Measurements from ENCODE around the gene SIDT1.

Gene SIDT1

GRCh38 chr3:113531826-113532697 is at the start of gene SIDT1:
TSS of gene SIDT1 (plus strand) at chr3:113532555. CDS start at chr3:113533022, 467 bp downstream.
- DNase-seq, result no peak

GRCh38 chr3:113485161-113485609 is 47.2 kb upstream of the SIDT1 start:
- no peak for DNase-seq

GRCh38 chr3:113495035-113495434 is 37.3 kb upstream of the SIDT1 start:
- no peak for DNase-seq

GRCh38 chr3:113496924-113497323 is 35.4 kb upstream of the SIDT1 start:
- DNase-seq, result no peak

- DNase-seq, result no peak
These were observed 33.9 kb upstream of the SIDT1 start for GRCh38 chr3:113498221-113499005.

GRCh38 chr3:113499081-113499480 is 33.3 kb upstream of the SIDT1 start:
- DNase-seq, result no peak

GRCh38 chr3:113501597-113501996 is 30.8 kb upstream of the SIDT1 start:
- no peak for DNase-seq

GRCh38 chr3:113505867-113506266 is 26.5 kb upstream of the SIDT1 start:
- no peak for DNase-seq

- DNase-seq, result no peak
These were observed 24.8 kb upstream of the SIDT1 start for GRCh38 chr3:113507501-113508067.

GRCh38 chr3:113508966-113509365 is 23.4 kb upstream of the SIDT1 start:
- DNase-seq, result no peak

GRCh38 chr3:113514265-113514769 is 18.0 kb upstream of the SIDT1 start:
- DNase-seq, result no peak

- DNase-seq, result no peak
These were observed 16.2 kb upstream of the SIDT1 start for GRCh38 chr3:113516115-113516505.

GRCh38 chr3:113521981-113522380 is 10.4 kb upstream of the SIDT1 start:
- DNase-seq, result no peak

GRCh38 chr3:113523241-113523640 is 9.1 kb upstream of the SIDT1 start:
- DNase-seq, result no peak

- DNase-seq, result no peak
These were observed 561 bp downstream of the SIDT1 start for GRCh38 chr3:113532698-113533533.

- DNase-seq, result no peak
These were observed 1.2 kb downstream of the SIDT1 start for GRCh38 chr3:113533534-113533892.

GRCh38 chr3:113534365-113534764 is 2.0 kb downstream of the SIDT1 start:
- DNase-seq, result no peak

GRCh38 chr3:113535898-113536297 is 3.5 kb downstream of the SIDT1 start:
- no peak for DNase-seq

GRCh38 chr3:113536627-113537101 is 4.3 kb downstream of the SIDT1 start:
- DNase-seq, result no peak

- no peak for DNase-seq
These were observed 4.8 kb downstream of the SIDT1 start for GRCh38 chr3:113537155-113537554.

GRCh38 chr3:113541519-113541918 is 9.2 kb downstream of the SIDT1 start:
- DNase-seq, result no peak

GRCh38 chr3:113545594-113545993 is 13.2 kb downstream of the SIDT1 start:
- DNase-seq, result no peak

Measured in NCI-H2081 treated with DMSO at 0.1 percent for 48 hours (cell line).